GM12875 (cell line): ENCODE data around the gene RACK1.
"Not testable (repeated sequence)": the region's sequence is repeated elsewhere in the genome, so short reads cannot be mapped to it uniquely, and the experiment has no call there.

Experiments
- H3K4me3 ChIP-seq: one replicate; pipeline ENCODE4 v1.5.1; 2011; ENCODE audit warnings: low read depth, low read length, control low read depth
- TF ChIP-seq, protein P1 (sequence below): IDR thresholded peaks from 2 replicates; pipeline ENCODE4 v1.5.1; 2011; ENCODE audit warnings: low read depth, mild to moderate bottlenecking, control low read depth, inconsistent platforms, low read length, moderate library complexity, borderline replicate concordance; ENCODE audit not compliant: insufficient read depth

The RACK1 gene

DNA sequence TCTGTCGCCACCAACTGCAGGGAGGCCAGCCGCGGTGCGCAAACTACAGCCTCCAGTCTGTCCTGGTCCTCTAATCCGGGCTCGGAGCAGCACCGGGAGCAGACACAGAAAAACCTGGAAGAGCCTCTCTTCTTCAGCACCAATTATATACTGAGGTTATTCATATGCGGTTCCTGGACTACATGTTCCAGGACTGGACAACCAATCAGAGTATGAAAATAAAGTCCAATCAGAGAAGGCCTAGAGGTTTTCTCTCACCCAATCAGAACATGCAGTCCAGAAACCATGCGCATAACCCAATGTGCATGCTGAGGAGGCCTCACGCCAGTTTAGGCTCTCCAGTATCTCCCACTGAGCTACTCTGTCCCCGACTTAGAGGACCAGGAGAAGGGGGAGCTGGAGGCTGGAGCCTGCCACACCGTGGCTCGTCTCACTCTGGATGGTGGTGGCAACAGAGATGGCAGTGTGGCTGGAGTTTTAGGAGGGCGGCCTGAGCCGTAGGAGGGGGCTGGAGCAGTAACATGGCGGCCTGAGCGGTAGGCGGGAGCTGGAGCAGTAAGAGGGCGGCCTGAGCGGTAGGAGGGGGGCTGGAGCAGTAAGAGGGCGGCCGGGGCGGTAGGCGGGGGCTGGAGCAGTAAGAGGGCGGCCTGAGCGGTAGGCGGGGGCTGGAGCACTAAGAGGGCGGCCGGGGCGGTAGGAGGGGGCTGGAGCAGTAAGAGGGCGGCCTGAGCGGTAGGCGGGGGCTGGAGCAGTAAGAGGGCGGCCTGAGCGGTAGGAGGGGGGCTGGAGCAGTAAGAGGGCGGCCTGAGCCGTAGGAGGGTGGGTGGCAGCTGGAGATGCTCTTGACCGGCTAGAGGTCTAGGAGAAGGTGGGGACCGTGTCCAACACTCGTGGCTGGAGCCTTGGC, 37.6 kb upstream of the RACK1 start:
- TF ChIP-seq, protein P1, sequence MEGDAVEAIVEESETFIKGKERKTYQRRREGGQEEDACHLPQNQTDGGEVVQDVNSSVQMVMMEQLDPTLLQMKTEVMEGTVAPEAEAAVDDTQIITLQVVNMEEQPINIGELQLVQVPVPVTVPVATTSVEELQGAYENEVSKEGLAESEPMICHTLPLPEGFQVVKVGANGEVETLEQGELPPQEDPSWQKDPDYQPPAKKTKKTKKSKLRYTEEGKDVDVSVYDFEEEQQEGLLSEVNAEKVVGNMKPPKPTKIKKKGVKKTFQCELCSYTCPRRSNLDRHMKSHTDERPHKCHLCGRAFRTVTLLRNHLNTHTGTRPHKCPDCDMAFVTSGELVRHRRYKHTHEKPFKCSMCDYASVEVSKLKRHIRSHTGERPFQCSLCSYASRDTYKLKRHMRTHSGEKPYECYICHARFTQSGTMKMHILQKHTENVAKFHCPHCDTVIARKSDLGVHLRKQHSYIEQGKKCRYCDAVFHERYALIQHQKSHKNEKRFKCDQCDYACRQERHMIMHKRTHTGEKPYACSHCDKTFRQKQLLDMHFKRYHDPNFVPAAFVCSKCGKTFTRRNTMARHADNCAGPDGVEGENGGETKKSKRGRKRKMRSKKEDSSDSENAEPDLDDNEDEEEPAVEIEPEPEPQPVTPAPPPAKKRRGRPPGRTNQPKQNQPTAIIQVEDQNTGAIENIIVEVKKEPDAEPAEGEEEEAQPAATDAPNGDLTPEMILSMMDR, result no peak
- no peak overlapping the region for H3K4me3 ChIP-seq

DNA sequence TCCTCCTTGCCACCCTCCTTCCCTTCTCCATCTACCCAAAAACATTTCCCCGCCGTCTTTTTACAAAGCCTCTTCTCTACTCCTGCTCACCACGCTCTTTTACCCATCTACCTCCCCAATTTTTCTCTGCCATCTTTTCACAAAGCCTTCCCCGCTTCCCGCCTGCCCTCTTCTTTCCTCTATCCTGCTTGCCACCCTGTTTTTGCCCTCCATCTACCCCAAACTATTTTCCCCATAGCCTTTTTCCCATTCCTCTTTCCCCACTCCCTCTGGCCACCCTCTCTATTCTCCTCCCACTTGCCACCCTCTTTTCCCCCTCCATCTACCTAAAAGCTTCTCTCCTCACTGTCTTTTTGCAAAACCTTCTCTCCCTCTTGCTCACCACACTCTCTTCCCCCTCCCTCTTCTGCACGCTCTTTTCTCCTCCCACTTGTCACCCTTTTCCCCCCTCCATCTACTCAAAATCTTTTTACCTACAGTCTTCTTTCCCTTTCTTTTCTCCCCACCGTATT, 36.6 kb upstream of the RACK1 start:
- TF ChIP-seq, protein P1, result no peak
- no peak overlapping the region for H3K4me3 ChIP-seq

- not testable (repeated sequence) for H3K4me3 ChIP-seq
- TF ChIP-seq, protein P1, result 0 out of 2 replicates have a peak, but pooled peaks have one; percentile 6
Measured at GRCh38 chr5:181273433-181273744, 29.7 kb upstream of the RACK1 start.

DNA sequence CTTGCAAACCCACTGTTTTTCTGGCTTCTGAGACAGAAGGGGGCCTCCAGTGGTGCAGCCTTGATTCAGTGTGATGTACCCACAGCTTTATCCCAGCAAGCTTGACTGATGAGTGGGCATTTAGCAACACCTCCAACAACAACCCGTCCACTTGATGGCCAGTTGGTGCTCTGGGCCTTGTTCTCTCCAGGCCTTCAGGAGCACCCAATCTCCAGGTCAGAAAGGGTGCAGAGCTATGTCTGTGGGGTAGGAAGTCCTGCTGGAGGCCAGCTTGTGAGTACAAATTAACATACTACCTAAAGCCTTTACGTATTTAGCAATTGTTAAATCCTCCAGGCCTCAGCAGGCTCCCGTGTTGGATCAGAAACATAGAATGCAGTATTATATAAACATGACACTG, 27.4 kb upstream of the RACK1 start:
- no peak overlapping the region for H3K4me3 ChIP-seq
- TF ChIP-seq, protein P1, result no peak

DNA sequence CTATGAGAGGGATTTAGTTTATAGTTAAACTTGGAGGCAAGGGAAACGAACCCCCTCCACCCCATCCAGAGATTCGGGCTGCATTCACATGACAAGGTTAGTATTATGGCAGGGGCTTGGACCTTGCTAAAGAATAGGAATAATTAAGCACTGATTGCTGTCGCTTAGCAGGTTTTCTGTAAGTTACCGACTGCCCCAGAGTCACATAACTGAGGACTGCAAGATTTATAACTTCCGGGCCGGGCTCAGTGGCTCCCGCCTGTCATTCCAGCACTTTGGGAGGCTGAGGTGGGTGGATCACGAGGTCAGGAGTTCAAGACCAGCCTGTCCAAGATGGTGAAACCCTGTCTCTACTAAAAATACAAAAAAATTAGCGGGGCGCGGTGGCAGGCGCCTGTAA, 24.2 kb upstream of the RACK1 start:
- H3K4me3 ChIP-seq, result not testable (repeated sequence)

DNA sequence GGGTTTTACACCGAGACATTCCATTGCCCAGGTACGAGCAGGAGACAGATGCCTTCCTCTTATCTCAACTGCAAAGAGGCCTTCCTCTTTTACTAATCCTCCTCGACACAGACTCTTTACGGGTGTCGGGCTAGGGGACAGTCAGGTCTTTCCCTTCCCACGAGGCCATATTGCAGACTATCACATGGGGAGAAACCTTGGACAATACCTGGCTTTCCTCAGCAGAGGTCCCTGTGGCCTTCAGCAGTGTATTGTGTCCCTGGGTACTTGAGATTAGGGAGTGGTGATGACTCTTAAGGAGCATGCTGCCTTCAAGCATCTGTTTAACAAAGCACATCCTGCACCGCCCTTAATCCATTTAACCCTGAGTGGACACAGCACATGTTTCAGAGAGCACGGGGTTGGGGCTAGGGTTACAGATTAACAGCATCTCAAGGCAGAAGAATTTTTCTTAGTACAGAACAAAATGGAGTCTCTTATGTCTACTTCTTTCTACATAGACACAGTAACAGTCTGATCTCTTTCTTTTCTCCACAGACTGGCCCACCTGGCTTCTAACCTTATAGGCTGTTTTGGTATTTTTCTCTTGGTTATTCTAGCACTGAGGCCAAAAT, 23.7 kb upstream of the RACK1 start:
- H3K4me3 ChIP-seq, result not testable (repeated sequence)

DNA sequence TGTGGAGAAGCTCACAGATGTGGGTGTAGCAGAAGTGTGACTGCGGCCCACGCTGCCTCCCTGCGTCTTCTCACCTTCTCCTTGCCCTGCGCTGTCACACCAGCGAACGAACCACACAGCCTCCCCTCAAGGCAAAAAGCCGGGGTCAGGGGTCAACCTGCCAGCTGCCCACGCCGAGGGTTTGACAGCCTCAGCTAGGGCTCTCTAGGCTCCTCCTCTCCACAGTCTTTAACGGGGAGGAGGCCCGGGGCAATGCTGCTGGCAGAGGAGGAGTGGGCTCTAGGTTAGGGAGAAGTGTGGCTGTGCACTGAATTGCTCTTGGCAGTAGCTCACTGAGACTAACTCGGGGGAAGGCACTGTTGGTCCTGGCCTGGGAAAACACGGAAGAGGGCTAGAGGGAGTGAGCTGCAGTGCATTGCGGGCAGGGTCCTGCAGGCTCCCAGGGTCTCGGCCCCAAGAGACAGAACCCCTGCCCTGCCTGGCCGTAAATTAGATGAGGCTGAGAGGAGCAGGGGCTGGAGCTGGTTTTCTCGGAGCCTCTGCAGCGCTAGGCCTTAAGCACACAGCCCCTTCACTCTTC, 21.5 kb upstream of the RACK1 start:
- TF ChIP-seq, protein P1, result no peak
- no peak overlapping the region for H3K4me3 ChIP-seq

DNA sequence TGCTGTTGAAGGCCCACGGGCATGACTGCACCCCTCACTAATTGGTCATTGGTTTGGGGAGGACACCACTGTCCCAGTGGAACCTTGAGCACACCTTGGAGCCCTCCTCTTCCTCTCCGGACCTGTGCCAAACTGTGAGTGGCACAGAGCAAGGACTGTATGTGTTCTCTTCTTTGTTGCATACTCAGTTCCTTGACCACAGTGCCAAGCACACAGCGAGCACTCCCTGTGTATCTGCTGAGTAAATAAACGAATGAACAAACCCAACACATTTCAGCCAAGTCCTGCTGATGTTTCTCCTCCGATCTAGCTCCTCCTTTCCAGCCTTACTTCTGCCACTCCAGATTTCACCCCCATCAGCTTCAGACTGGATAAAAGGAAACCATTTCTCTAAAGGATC, 19.9 kb upstream of the RACK1 start:
- TF ChIP-seq, protein P1, result no peak
- H3K4me3 ChIP-seq, result no peak overlapping the region
